GM12878 (cell line): ENCODE results near the gene SLC66A1. TPM values are rescaled to one million over a fixed set of nuclear protein-coding genes. Genes with fewer than 3 reads are reported as not detected.

ENCODE experiments used
- ATAC-seq: fragments of 200-7000 bp; cut with Tn5 transposase; 3 replicates; pipeline ENCODE4 v1.9.1; 2020; ENCODE audit warnings: mild to moderate bottlenecking, moderate library complexity
- BruUV-seq: library from RNA; stranded (reverse); fragments of 400-500 nt; replicated peaks from 2 replicates; lab custom pipeline; 2021; lab: Mats Ljungman, UMichigan
- CTCF ChIA-PET: fragments of 300-600 bp; sonication (Branson Sonifier 250); formaldehyde crosslinking; extraction: SDS; loops from one replicate; lab custom pipeline; 2021; ENCODE audit warnings: inconsistent platforms; lab: Yijun Ruan, JAX
- POLR2A ChIA-PET: fragments of 350-600 bp; formaldehyde crosslinking; extraction: SDS; loops from one replicate; lab custom pipeline; 2021; ENCODE audit warnings: inconsistent platforms; lab: Charles Lee
- RAD21 ChIA-PET: fragments of 300-600 bp; sonication (Branson Sonifier 250); formaldehyde crosslinking; loops from one replicate; lab custom pipeline; 2023; ENCODE audit warnings: antibody characterized with exemption; ENCODE audit not compliant: unreplicated experiment; lab: Charles Lee
- SMC1A ChIA-PET: fragments of 300-600 bp; sonication (Branson Sonifier 250); formaldehyde crosslinking; loops from one replicate; lab custom pipeline; 2023; ENCODE audit not compliant: unreplicated experiment, uncharacterized antibody; lab: Charles Lee
- DNase-seq: peaks from one replicate; pipeline ENCODE4 v3.0.0-alpha.2; 2011; ENCODE audit warnings: low read depth, low spot score
- FAIRE-seq: peaks from 3 replicates; lab custom pipeline; 2011; peaks lifted over from hg19 to GRCh38; lab: Jason Lieb, UNC
- H2AFZ ChIP-seq: 2 replicates; pipeline ENCODE4 v1.6.0; 2011; ENCODE audit warnings: low read depth, low read length, control low read depth; ENCODE audit not compliant: control insufficient read depth
- H3K27ac ChIP-seq: 2 replicates; pipeline ENCODE4 v1.5.1; 2011; ENCODE audit warnings: control low read depth; ENCODE audit not compliant: control insufficient read depth, insufficient read depth
- H3K27me3 ChIP-seq, 2 experiments: replicated peaks in 1 of 2; 2 replicates each; pipeline versions ENCODE4 v1.6.0 to v1.6.1; 2011; ENCODE audit warnings: low read length in 1 of 2; ENCODE audit not compliant: control insufficient read depth in 2 of 2, insufficient read depth in 2 of 2
- H3K36me3 ChIP-seq, 2 experiments: 2 replicates each; pipeline ENCODE4 v1.5.1; 2011; ENCODE audit warnings: low read length in 1 of 2; ENCODE audit not compliant: control insufficient read depth in 2 of 2, insufficient read depth in 2 of 2
- H3K4me1 ChIP-seq: 2 replicates; pipeline ENCODE4 v1.6.1; 2011; ENCODE audit warnings: mild to moderate bottlenecking, low read length, moderate library complexity, mixed read lengths; ENCODE audit not compliant: control insufficient read depth, insufficient read depth
- H3K4me2 ChIP-seq: 2 replicates; pipeline ENCODE4 v1.6.0; 2011; ENCODE audit warnings: control low read depth; ENCODE audit not compliant: control insufficient read depth, insufficient read depth
- H3K4me3 ChIP-seq: fragments of 200-600 bp; sonication (generic); 2 replicates; pipeline ENCODE4 v1.5.1; 2016
- H3K79me2 ChIP-seq: 2 replicates; pipeline ENCODE4 v1.6.0; 2011; ENCODE audit warnings: low read length; ENCODE audit not compliant: control insufficient read depth, insufficient read depth
- H3K9ac ChIP-seq: 2 replicates; pipeline ENCODE4 v1.8.0; 2011; ENCODE audit warnings: low read length, control low read depth, mixed read lengths; ENCODE audit not compliant: control insufficient read depth, insufficient read depth
- H3K9me3 ChIP-seq: replicated peaks from 3 replicates; pipeline ENCODE4 v1.5.1; 2011; ENCODE audit warnings: mild to moderate bottlenecking, low read length; ENCODE audit not compliant: control insufficient read depth, insufficient read depth
- H4K20me1 ChIP-seq: 2 replicates; pipeline ENCODE4 v1.6.0; 2011; ENCODE audit not compliant: control insufficient read depth, insufficient read depth
- BMI1 ChIP-seq: fragments of 450-650 bp; IDR thresholded peaks from 2 replicates; pipeline ENCODE4 v1.6.1; 2016; ENCODE audit warnings: mild to moderate bottlenecking, moderate library complexity, borderline replicate concordance
- EZH2 ChIP-seq: IDR thresholded peaks from 2 replicates; pipeline ENCODE4 v1.6.1; 2012; ENCODE audit warnings: low read depth, mild to moderate bottlenecking, control low read depth, inconsistent platforms, low read length, borderline replicate concordance; ENCODE audit not compliant: control insufficient read depth
- KAT2A ChIP-seq: conservative IDR thresholded peaks from 2 replicates; pipeline ENCODE4 v1.6.1; 2011; ENCODE audit warnings: low read depth, low read length; ENCODE audit not compliant: control insufficient read depth
- RB1 ChIP-seq: fragments of 450-650 bp; formaldehyde crosslinking; IDR thresholded peaks from 2 replicates; pipeline ENCODE4 v1.6.1; 2017; ENCODE audit warnings: mild to moderate bottlenecking, borderline replicate concordance
- SMAD1 ChIP-seq: fragments of 450-650 bp; IDR thresholded peaks from 2 replicates; pipeline ENCODE4 v1.6.1; 2018; ENCODE audit warnings: mild to moderate bottlenecking, low read depth; ENCODE audit not compliant: partially characterized antibody
- SMAD5 ChIP-seq: IDR thresholded peaks from 2 replicates; pipeline ENCODE4 v1.6.1; 2016; ENCODE audit warnings: antibody characterized with exemption, low read depth
- SPI1 ChIP-seq: IDR thresholded peaks from 2 replicates; pipeline ENCODE4 v1.6.1; 2011; ENCODE audit warnings: low read depth, mild to moderate bottlenecking, low read length, moderate library complexity, borderline replicate concordance; ENCODE audit not compliant: insufficient read depth
- ZNF274 ChIP-seq: IDR thresholded peaks from one replicate; pipeline ENCODE4 v1.8.0; 2011; ENCODE audit not compliant: insufficient read length, insufficient read depth
- ZSCAN29 ChIP-seq: fragments of 450-650 bp; IDR thresholded peaks from 2 replicates; pipeline ENCODE4 v1.6.1; 2017; ENCODE audit warnings: mild to moderate bottlenecking, moderate library complexity
- WGBS: methylation state at CpG from one replicate; pipeline ENCODE4 v1.1.6; 2016; ENCODE audit warnings: low lambda C conversion rate; ENCODE audit not compliant: insufficient replicate concordance, insufficient coverage; ENCODE audit errors: missing lambda C conversion rate; 5-methylcytosine and 5-hydroxymethylcytosine counted together
- in situ Hi-C: fragments of 300-500 bp; cut with MboI; formaldehyde crosslinking; loops from 9 replicates; pipeline ENCODE4 v1.14.3; 2018; ENCODE audit warnings: mixed read lengths
- intact Hi-C: fragments of 100-400 bp; cut with micrococcal nuclease; formaldehyde crosslinking; loops from one replicate; pipeline ENCODE4 v1.14.2; 2022; ENCODE audit not compliant: unreplicated experiment
- polyA plus RNA-seq, 11 experiments: library from polyadenylated mRNA; depleted of rRNA in 4 of 11; unstranded in 6 of 11; stranded (reverse) in 5 of 11; fragments of >200 nt; fragmentation: Nextera tagmentation in 4 of 11; fragmentation: Illumina TruSeq in 1 of 11; extraction: Ambion mirVana in 4 of 11; extraction: Trizol in 1 of 11; gene quantifications; 1 replicate in 1 of 11; 2 replicates in 10 of 11; pipeline versions ENCODE4 v1.2.1 to v1.2.3, GENCODE V29; 2011 to 2016; ENCODE audit warnings: inconsistent platforms in 2 of 11, missing spikeins in 2 of 11, low read depth in 1 of 11
- total RNA-seq, 4 experiments: library from RNA; depleted of rRNA in 3 of 4; stranded (reverse); fragments of >200 nt in 3 of 4; fragmentation: Illumina TruSeq in 1 of 4; extraction: Trizol in 1 of 4; gene quantifications; 2 replicates each; pipeline versions ENCODE4 v1.2.1 to v1.2.3, GENCODE V29; 2013 to 2021
- TF ChIP-seq, protein P1 (sequence below): fragments of 450-650 bp; conservative IDR thresholded peaks from 2 replicates; pipeline ENCODE4 v1.6.1; 2017; ENCODE audit warnings: mild to moderate bottlenecking, moderate library complexity
- TF ChIP-seq, protein P2 (sequence below): fragments of 150-350 bp; IDR thresholded peaks from 2 replicates; pipeline ENCODE4 v1.6.1; 2016; ENCODE audit warnings: low read depth, low read length
- TF ChIP-seq, protein P3 (sequence below): IDR thresholded peaks from 2 replicates; pipeline ENCODE4 v1.6.1; 2011; ENCODE audit warnings: borderline replicate concordance, low read depth, mild to moderate bottlenecking, moderate library complexity, mixed read lengths, low read length; ENCODE audit not compliant: insufficient read depth; ENCODE audit errors: extremely low read length

The SLC66A1 gene
- total and polyA plus RNA-seq, 10 of the 15 experiments (the other 5 are each of a cell fraction or from before 2014, with no cell fraction given) = 0.58 to 22.0 (median 10.2) TPM

DNA sequence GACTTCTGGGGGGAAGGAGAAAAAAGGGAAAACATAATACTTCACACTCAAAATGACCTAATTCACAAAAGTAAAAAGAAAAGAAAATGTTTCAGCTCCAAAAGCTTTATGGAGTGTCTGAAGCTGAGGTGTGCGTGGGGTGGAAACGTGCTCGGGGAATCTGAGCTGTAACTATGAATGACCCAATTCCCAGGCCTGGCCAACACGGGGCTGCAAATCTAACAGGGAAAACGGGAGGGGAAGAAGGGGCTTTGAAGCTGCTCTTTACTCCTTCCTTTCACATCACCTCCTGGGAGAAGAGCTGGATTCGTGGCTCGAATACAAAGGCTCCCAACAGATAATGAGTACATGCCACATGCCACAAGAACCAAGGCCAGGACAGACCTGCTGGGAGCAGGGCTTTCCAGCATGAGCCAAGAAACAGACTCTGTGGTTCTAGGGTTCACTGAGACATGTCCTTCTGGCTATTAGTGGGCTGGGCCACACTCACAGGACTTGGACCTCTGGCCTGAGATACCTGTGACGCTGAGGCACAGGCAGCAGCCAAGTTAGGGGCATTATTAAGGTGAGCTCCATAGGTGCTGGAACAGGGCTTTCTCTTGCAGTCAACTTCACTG lies 51.5 kb downstream of the SLC66A1 start (continued):
- TF ChIP-seq ZSCAN29 (no peak), RB1 (no peak), ZNF274 (no peak), KAT2A (no peak), SPI1 (no peak), EZH2 (no peak)
- TF ChIP-seq, protein P1, sequence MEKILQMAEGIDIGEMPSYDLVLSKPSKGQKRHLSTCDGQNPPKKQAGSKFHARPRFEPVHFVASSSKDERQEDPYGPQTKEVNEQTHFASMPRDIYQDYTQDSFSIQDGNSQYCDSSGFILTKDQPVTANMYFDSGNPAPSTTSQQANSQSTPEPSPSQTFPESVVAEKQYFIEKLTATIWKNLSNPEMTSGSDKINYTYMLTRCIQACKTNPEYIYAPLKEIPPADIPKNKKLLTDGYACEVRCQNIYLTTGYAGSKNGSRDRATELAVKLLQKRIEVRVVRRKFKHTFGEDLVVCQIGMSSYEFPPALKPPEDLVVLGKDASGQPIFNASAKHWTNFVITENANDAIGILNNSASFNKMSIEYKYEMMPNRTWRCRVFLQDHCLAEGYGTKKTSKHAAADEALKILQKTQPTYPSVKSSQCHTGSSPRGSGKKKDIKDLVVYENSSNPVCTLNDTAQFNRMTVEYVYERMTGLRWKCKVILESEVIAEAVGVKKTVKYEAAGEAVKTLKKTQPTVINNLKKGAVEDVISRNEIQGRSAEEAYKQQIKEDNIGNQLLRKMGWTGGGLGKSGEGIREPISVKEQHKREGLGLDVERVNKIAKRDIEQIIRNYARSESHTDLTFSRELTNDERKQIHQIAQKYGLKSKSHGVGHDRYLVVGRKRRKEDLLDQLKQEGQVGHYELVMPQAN = no peak

DNA sequence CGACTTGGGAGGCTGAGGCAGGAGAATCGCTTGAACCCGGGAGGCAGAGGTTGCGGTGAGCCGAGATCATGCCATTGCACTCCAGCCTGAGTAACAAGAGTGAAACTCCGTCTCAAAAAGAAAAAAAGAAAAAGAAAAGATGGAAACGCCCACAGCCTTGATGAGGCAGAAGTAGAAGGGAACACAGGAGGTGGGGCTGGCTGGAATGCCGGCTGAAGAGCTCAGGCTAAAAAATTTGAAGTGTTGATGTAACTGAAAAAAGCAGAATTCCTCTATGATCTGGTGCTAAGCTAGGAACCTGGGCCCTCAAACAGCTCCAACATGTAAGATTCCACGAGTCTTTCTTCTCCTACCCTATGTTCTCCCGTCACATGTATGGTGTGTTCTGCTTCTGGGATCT lies 53.6 kb downstream of the SLC66A1 start:
- SMC1A ChIA-PET = no interaction called here
- intact Hi-C loops = no loop called here
- BruUV-seq = no TSS peak
- RAD21 ChIA-PET = no interaction called here
- DNase-seq = no peak
- Histone ChIP-seq H3K4me1 (no peaks in the 10 kb centered on the region), H3K4me3 (no peak overlapping the region), H3K36me3 (peaks cover 2 to 6% of the 10 kb centered on the region in 2 experiments), H3K27ac (no peak overlapping the region), H3K79me2 (no peaks in the 10 kb centered on the region; the same call in 1 of the 2 replicates), H3K4me2 (no peak overlapping the region), H3K27me3 (no peaks in the 10 kb centered on the region), H3K9me3 (no peaks in the 10 kb centered on the region), H4K20me1 (peaks cover 7% of the 10 kb centered on the region), H3K9ac (no peak overlapping the region), H2AFZ (no peak overlapping the region)
- in situ Hi-C loops = no loop called here
- CTCF ChIA-PET = interaction anchor here (0.6 kb wide), 1 partner anchor 35 kb away, joined by 3 read pairs; no protein-coding TSS in a partner anchor
- no peak for FAIRE-seq
- POLR2A ChIA-PET = no interaction called here
- no peak for ATAC-seq
- TF ChIP-seq SMAD5 (no peak), BMI1 (no peak), EZH2 (no peak), SMAD1 (no peak)
- TF ChIP-seq, protein P2, sequence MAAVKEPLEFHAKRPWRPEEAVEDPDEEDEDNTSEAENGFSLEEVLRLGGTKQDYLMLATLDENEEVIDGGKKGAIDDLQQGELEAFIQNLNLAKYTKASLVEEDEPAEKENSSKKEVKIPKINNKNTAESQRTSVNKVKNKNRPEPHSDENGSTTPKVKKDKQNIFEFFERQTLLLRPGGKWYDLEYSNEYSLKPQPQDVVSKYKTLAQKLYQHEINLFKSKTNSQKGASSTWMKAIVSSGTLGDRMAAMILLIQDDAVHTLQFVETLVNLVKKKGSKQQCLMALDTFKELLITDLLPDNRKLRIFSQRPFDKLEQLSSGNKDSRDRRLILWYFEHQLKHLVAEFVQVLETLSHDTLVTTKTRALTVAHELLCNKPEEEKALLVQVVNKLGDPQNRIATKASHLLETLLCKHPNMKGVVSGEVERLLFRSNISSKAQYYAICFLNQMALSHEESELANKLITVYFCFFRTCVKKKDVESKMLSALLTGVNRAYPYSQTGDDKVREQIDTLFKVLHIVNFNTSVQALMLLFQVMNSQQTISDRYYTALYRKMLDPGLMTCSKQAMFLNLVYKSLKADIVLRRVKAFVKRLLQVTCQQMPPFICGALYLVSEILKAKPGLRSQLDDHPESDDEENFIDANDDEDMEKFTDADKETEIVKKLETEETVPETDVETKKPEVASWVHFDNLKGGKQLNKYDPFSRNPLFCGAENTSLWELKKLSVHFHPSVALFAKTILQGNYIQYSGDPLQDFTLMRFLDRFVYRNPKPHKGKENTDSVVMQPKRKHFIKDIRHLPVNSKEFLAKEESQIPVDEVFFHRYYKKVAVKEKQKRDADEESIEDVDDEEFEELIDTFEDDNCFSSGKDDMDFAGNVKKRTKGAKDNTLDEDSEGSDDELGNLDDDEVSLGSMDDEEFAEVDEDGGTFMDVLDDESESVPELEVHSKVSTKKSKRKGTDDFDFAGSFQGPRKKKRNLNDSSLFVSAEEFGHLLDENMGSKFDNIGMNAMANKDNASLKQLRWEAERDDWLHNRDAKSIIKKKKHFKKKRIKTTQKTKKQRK = no peak
- TF ChIP-seq, protein P3, sequence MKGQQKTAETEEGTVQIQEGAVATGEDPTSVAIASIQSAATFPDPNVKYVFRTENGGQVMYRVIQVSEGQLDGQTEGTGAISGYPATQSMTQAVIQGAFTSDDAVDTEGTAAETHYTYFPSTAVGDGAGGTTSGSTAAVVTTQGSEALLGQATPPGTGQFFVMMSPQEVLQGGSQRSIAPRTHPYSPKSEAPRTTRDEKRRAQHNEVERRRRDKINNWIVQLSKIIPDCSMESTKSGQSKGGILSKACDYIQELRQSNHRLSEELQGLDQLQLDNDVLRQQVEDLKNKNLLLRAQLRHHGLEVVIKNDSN = no peak
- WGBS = 86% methylated on average over 10 of the region's 10 CpGs
